ENCODE data around the gene HSPB3. TPM values are rescaled to one million over a fixed set of nuclear protein-coding genes. Genes with fewer than 3 reads are reported as not detected.

Gene HSPB3
- total RNA-seq, 1 donor from 2014 or later, result not detected

Other genes starting within 250 kb of the HSPB3 start
- gene ARL15, start 145.1 kb upstream of the HSPB3 start, total RNA-seq, result 39.0 and 62.2 TPM in 2 replicates
- gene SNX18, start 62.1 kb downstream of the HSPB3 start, total RNA-seq, result 8.7 and 15.2 TPM in 2 replicates